ENCODE data around the gene ACSL3.

DNA sequence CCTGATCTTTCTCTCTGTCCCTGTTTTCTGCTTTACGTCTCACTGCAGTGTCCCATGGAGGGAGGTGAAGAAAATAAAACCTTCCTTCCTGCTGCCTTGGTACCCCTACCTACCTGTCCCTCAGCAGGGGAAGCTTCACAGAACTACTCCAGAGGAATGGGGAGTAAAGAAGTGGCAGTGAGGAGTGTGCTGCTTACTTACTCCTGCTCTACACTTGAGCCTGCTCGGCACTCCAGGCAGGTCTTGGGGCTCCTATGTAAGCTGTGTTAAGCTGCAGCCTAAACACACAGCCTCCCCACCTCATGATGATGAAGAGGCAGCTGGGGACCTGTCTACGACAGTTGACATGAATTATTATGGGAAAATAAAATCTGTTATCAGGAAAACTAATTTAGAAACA, 72.6 kb downstream of the ACSL3 start:
- TF ChIP-seq, protein P1, sequence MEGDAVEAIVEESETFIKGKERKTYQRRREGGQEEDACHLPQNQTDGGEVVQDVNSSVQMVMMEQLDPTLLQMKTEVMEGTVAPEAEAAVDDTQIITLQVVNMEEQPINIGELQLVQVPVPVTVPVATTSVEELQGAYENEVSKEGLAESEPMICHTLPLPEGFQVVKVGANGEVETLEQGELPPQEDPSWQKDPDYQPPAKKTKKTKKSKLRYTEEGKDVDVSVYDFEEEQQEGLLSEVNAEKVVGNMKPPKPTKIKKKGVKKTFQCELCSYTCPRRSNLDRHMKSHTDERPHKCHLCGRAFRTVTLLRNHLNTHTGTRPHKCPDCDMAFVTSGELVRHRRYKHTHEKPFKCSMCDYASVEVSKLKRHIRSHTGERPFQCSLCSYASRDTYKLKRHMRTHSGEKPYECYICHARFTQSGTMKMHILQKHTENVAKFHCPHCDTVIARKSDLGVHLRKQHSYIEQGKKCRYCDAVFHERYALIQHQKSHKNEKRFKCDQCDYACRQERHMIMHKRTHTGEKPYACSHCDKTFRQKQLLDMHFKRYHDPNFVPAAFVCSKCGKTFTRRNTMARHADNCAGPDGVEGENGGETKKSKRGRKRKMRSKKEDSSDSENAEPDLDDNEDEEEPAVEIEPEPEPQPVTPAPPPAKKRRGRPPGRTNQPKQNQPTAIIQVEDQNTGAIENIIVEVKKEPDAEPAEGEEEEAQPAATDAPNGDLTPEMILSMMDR (IDR thresholded peaks at IDR 0.05), result no peak
- TF ChIP-seq POLR2A (IDR thresholded peaks at IDR 0.05), result no peak
